Keratinocyte (primary cell): ENCODE data around the gene KCNMA1. TPM values are rescaled to one million over a fixed set of nuclear protein-coding genes. Genes with fewer than 3 reads are reported as not detected.
A peak's percentile ranks its signal among the peaks of the same experiment; 100 is the strongest.

Experiments
- DNase-seq: peaks from one replicate; pipeline ENCODE4 v3.0.0-alpha.2; 2011; ENCODE audit warnings: low read depth, missing footprints, low spot score
- FAIRE-seq: peaks from 2 replicates; lab custom pipeline; 2011; peaks lifted over from hg19 to GRCh38; lab: Jason Lieb, UNC
- H2AFZ ChIP-seq: 2 replicates; pipeline ENCODE4 v1.6.0; 2012; ENCODE audit warnings: low read length, control low read depth, inconsistent platforms; ENCODE audit not compliant: control insufficient read depth
- H3K27ac ChIP-seq: 2 replicates; pipeline ENCODE4 v1.5.1; 2011; ENCODE audit warnings: low read length; ENCODE audit not compliant: control insufficient read depth, insufficient read depth
- H3K27me3 ChIP-seq: 3 replicates; pipeline ENCODE4 v1.6.0; 2011; ENCODE audit warnings: low read length; ENCODE audit not compliant: control insufficient read depth, insufficient read depth; ENCODE audit errors: extremely low read depth
- H3K36me3 ChIP-seq, 2 experiments: 2 replicates in 1 of 2; 3 replicates in 1 of 2; pipeline ENCODE4 v1.5.1; 2011; ENCODE audit warnings: low read length in 2 of 2, mild to moderate bottlenecking in 1 of 2; ENCODE audit not compliant: control insufficient read depth in 2 of 2, insufficient read depth in 2 of 2; ENCODE audit errors: extremely low read depth in 1 of 2
- H3K4me1 ChIP-seq: 3 replicates; pipeline ENCODE4 v1.5.1; 2011; ENCODE audit warnings: low read length; ENCODE audit not compliant: control insufficient read depth, insufficient read depth; ENCODE audit errors: extremely low read depth
- H3K4me2 ChIP-seq: 3 replicates; pipeline ENCODE4 v1.6.0; 2011; ENCODE audit warnings: low read depth, low read length; ENCODE audit not compliant: control insufficient read depth, insufficient read depth; ENCODE audit errors: extremely low read depth
- H3K4me3 ChIP-seq, 3 experiments: fragments of 200-600 bp in 1 of 3; sonication (generic) in 1 of 3; 2 replicates in 2 of 3; 3 replicates in 1 of 3; pipeline ENCODE4 v1.5.1; 2011 to 2016; ENCODE audit warnings: low read length in 3 of 3, mild to moderate bottlenecking in 3 of 3, control low read depth in 2 of 3, inconsistent platforms in 1 of 3, low read depth in 1 of 3, mixed read lengths in 1 of 3, mixed run types in 1 of 3, moderate library complexity in 1 of 3; ENCODE audit not compliant: control insufficient read depth in 2 of 3, insufficient read depth in 2 of 3; ENCODE audit errors: extremely low read depth in 1 of 3
- H3K79me2 ChIP-seq: 2 replicates; pipeline ENCODE4 v1.6.0; 2012; ENCODE audit warnings: low read length; ENCODE audit not compliant: control insufficient read depth, insufficient read depth
- H3K9ac ChIP-seq: 3 replicates; pipeline ENCODE4 v1.6.0; 2011; ENCODE audit warnings: low read length; ENCODE audit not compliant: control insufficient read depth, insufficient read depth; ENCODE audit errors: extremely low read depth
- H3K9me1 ChIP-seq: 3 replicates; pipeline ENCODE4 v1.6.0; 2011; ENCODE audit warnings: low read length; ENCODE audit not compliant: control insufficient read depth, insufficient read depth; ENCODE audit errors: extremely low read depth
- H3K9me3 ChIP-seq: 2 replicates; pipeline ENCODE4 v1.5.1; 2012; ENCODE audit warnings: low read depth, low read length; ENCODE audit not compliant: control insufficient read depth
- H4K20me1 ChIP-seq: 3 replicates; pipeline ENCODE4 v1.6.0; 2011; ENCODE audit warnings: low read length; ENCODE audit not compliant: control insufficient read depth, insufficient read depth; ENCODE audit errors: extremely low read depth
- CTCF ChIP-seq, 3 experiments: IDR thresholded peaks in 1 of 3; conservative IDR thresholded peaks in 1 of 3; optimal IDR thresholded peaks in 1 of 3; 2 replicates in 2 of 3; 3 replicates in 1 of 3; pipeline versions ENCODE3 to v1.5.1; 2011; ENCODE audit warnings: low read length in 3 of 3, mild to moderate bottlenecking in 3 of 3, moderate library complexity in 2 of 3, control low read depth in 1 of 3, inconsistent platforms in 1 of 3; ENCODE audit not compliant: insufficient read depth in 2 of 3; ENCODE audit errors: extremely low read depth in 1 of 3
- EZH2 ChIP-seq: IDR thresholded peaks from one replicate; pipeline ENCODE4 v1.6.1; 2012; ENCODE audit warnings: inconsistent platforms, mild to moderate bottlenecking, low read length, moderate library complexity
- dilution Hi-C: fragments of 300-500 bp; cut with MboI; formaldehyde crosslinking; loops from one replicate; pipeline ENCODE4 v1.7.0; 2020; ENCODE audit warnings: low sequenced_read_pairs; ENCODE audit not compliant: extremely low pct_ligation_motif_present
- polyA plus RNA-seq, 5 experiments: library from polyadenylated mRNA; depleted of rRNA in 3 of 5; stranded (reverse) in 3 of 5; stranded (forward) in 1 of 5; unstranded in 1 of 5; fragments of >200 nt; gene quantifications; 1 replicate in 1 of 5; 2 replicates in 3 of 5; 3 replicates in 1 of 5; pipeline versions ENCODE4 v1.2.1 to v1.2.3, GENCODE V29; 2011 to 2012; ENCODE audit warnings: missing spikeins in 2 of 5, low read depth in 1 of 5, low replicate concordance in 1 of 5

Gene KCNMA1
- polyA plus RNA-seq, 1 donor (not counting 4 experiments of a cell fraction or from before 2014, with no cell fraction given), result 6.3 TPM

- H3K4me2 ChIP-seq, result no peak overlapping the region
- H3K9ac ChIP-seq, result no peak overlapping the region
- no peaks in the 10 kb centered on the region for H4K20me1 ChIP-seq
- H3K9me3 ChIP-seq, result no peaks in the 10 kb centered on the region
- H3K4me1 ChIP-seq, result peaks cover 11% of the 10 kb centered on the region
- no peaks in the 10 kb centered on the region for H3K36me3 ChIP-seq
- FAIRE-seq, result no peak
- H3K79me2 ChIP-seq, result no peaks in the 10 kb centered on the region
- dilution Hi-C loops, result no loop called here
- no peaks in the 10 kb centered on the region for H3K27me3 ChIP-seq
- no peak overlapping the region for H3K27ac ChIP-seq
- no peaks in the 10 kb centered on the region for H3K9me1 ChIP-seq
- H2AFZ ChIP-seq, result no peak overlapping the region
- no peak for DNase-seq
- no peak overlapping the region for H3K4me3 ChIP-seq
- TF ChIP-seq CTCF (optimal IDR thresholded peaks at IDR 0.05 in 1 of 3, IDR thresholded peaks at IDR 0.05 in 1 of 3, conservative IDR thresholded peaks at IDR 0.05 in 1 of 3; ENCODE audit: extremely low read depth in 1 of 3, insufficient read depth in 2 of 3, low read length in 3 of 3) (no peak), EZH2 (no peak)
Measured at GRCh38 chr10:77175631-77176222, 461.9 kb downstream of the KCNMA1 start.

GRCh38 chr10:77173615-77174461, 463.8 kb downstream of the KCNMA1 start:
- dilution Hi-C loops, result no loop called here
- DNase-seq, result no peak
- Histone ChIP-seq H3K9me3 (no peaks in the 10 kb centered on the region), H3K9ac (no peak overlapping the region), H3K9me1 (no peaks in the 10 kb centered on the region), H3K36me3 (no peaks in the 10 kb centered on the region), H3K4me3 (no peak overlapping the region), H2AFZ (no peak overlapping the region), H4K20me1 (no peaks in the 10 kb centered on the region), H3K27me3 (no peaks in the 10 kb centered on the region), H3K79me2 (no peaks in the 10 kb centered on the region), H3K4me1 (peaks cover 6% of the 10 kb centered on the region), H3K4me2 (no peak overlapping the region), H3K27ac (no peak overlapping the region)
- peak; percentile 86 to 90 (median 87) for TF ChIP-seq CTCF (optimal IDR thresholded peaks at IDR 0.05 in 1 of 3, IDR thresholded peaks at IDR 0.05 in 1 of 3, conservative IDR thresholded peaks at IDR 0.05 in 1 of 3; ENCODE audit: extremely low read depth in 1 of 3, insufficient read depth in 2 of 3, low read length in 3 of 3)
- TF ChIP-seq EZH2, result no peak
- peak; percentile 79 for FAIRE-seq
